Measurements from ENCODE around the gene PLXNB1. TPM values are rescaled to one million over a fixed set of nuclear protein-coding genes. Genes with fewer than 3 reads are reported as not detected.

Gene PLXNB1
- total and polyA plus RNA-seq, 2 of the 13 experiments (the other 11 are each of a cell fraction or from before 2014, with no cell fraction given) = 86.0 to 143 TPM

GRCh38 chr3:48439820-48440589, 10.1 kb upstream of the PLXNB1 start, which contains the start of the genes CCDC51 and TMA7 (continued):
- no peak for TF ChIP-seq PATZ1 (CRISPR knock-in tag; IDR thresholded peaks at IDR 0.05)
- no peak for TF ChIP-seq SIN3A (IDR thresholded peaks at IDR 0.05; ENCODE audit: borderline replicate concordance, low read depth, low read length)
- TF ChIP-seq ZNF3 (CRISPR knock-in tag; IDR thresholded peaks at IDR 0.05) = no peak
- no peak for TF ChIP-seq HNRNPUL1 (IDR thresholded peaks at IDR 0.05; ENCODE audit: low read depth, low read length)
- no peak for TF ChIP-seq PAX8 (CRISPR knock-in tag; IDR thresholded peaks at IDR 0.05; ENCODE audit: borderline replicate concordance)
- TF ChIP-seq MLLT10 (CRISPR knock-in tag; IDR thresholded peaks at IDR 0.05) = no peak
- no peak for TF ChIP-seq ZNF143 (CRISPR knock-in tag; IDR thresholded peaks at IDR 0.05)
- TF ChIP-seq CENPX (CRISPR knock-in tag; IDR thresholded peaks at IDR 0.05) = no peak
- TF ChIP-seq ZFP36L2 (CRISPR knock-in tag; IDR thresholded peaks at IDR 0.05) = no peak
- peak; percentile 82 for TF ChIP-seq ZBTB20 (CRISPR knock-in tag; IDR thresholded peaks at IDR 0.05; ENCODE audit: borderline replicate concordance, low read depth)
- TF ChIP-seq MATR3 (CRISPR knock-in tag; IDR thresholded peaks at IDR 0.05) = no peak
- no peak; the same call in 1 of the 2 replicates for TF ChIP-seq SIN3B (IDR thresholded peaks at IDR 0.05; ENCODE audit: low read length)
- TF ChIP-seq ARID2 (CRISPR knock-in tag; IDR thresholded peaks at IDR 0.05; ENCODE audit: borderline replicate concordance) = peak; percentile 71; the same call in 1 of the 2 replicates
- TF ChIP-seq DNMT3B (CRISPR knock-in tag; conservative IDR thresholded peaks at IDR 0.05) = no peak
- no peak for TF ChIP-seq SRSF4 (IDR thresholded peaks at IDR 0.05; ENCODE audit: low read depth, low read length, poor library complexity, severe bottlenecking)
- no peak for TF ChIP-seq CHD4 (IDR thresholded peaks at IDR 0.05; ENCODE audit: borderline replicate concordance, low read length)
- TF ChIP-seq ZNF276 (CRISPR knock-in tag; IDR thresholded peaks at IDR 0.05; ENCODE audit: low read depth) = no peak
- TF ChIP-seq ZNF550 (CRISPR knock-in tag; IDR thresholded peaks at IDR 0.05; ENCODE audit: borderline replicate concordance) = no peak; the same call in 1 of the 2 replicates
- TF ChIP-seq U2AF2 (IDR thresholded peaks at IDR 0.05; ENCODE audit: low read depth, low read length) = no peak
- TF ChIP-seq RAD51 (IDR thresholded peaks at IDR 0.05; ENCODE audit: borderline replicate concordance) = peak; percentile 57; the same call in 1 of the 2 replicates
- no peak for TF ChIP-seq NONO (IDR thresholded peaks at IDR 0.05)
- TF ChIP-seq NONO (CRISPR knock-in tag; conservative IDR thresholded peaks at IDR 0.05) = peak; percentile 79; the same call in 1 of the 2 replicates
- TF ChIP-seq HMGXB3 (CRISPR knock-in tag; IDR thresholded peaks at IDR 0.05; ENCODE audit: borderline replicate concordance) = peak; percentile 89; the same call in 1 of the 2 replicates

All from HepG2 (cell line).